ENCODE results near the gene MORN3. TPM values are rescaled to one million over a fixed set of nuclear protein-coding genes. Genes with fewer than 3 reads are reported as not detected.

Gene MORN3
- total RNA-seq, 1 donor from 2014 or later = not detected

DNA sequence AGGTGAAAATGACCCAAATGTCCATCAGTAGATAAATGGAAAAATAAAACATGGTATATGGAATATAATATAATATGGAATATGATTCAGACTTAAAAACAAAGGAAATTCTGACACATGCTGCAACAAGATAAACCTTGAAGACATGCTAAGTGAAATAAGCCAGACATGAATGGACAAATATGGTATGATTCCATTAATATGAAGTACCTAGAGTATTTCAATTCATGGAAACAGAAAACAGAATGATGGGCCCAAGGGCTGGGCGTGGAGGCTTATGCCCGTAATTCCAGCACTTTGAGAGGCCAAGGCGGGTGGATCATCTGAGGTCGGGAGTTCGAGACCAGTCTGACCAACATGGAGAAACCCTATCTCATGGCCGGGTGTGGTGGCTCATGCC, 65.9 kb downstream of the MORN3 start:
- DNase-seq (ENCODE audit: low spot score) = no peak

- no peak for DNase-seq (ENCODE audit: low spot score)
Observed at GRCh38 chr12:121602766-121603165, 66.7 kb downstream of the MORN3 start.

- DNase-seq (ENCODE audit: low spot score) = no peak
Observed at GRCh38 chr12:121600702-121601336, 68.6 kb downstream of the MORN3 start.

Other genes with a start within 250 kb of the MORN3 start
- gene KDM2B, start 88.6 kb downstream of the MORN3 start, total RNA-seq = 17.2 TPM
- 19.8 TPM for gene ORAI1, start 43.1 kb downstream of the MORN3 start, total RNA-seq
- 12.6 TPM for gene TMEM120B, start 43.1 kb upstream of the MORN3 start, total RNA-seq
- 6.1 TPM for gene RHOF, start 124.0 kb upstream of the MORN3 start, total RNA-seq
- gene SETD1B, start 134.4 kb upstream of the MORN3 start, total RNA-seq = 20.7 TPM
- gene HPD, start 189.2 kb upstream of the MORN3 start, total RNA-seq = 2.2 TPM
- 54.7 TPM for gene PSMD9, start 219.1 kb upstream of the MORN3 start, total RNA-seq
- gene CFAP251, start 248.9 kb upstream of the MORN3 start, total RNA-seq = 2.1 TPM

Measured in mesenteric fat pad (tissue), 1 donor.